ENCODE results near the gene PDAP1. TPM values are rescaled to one million over a fixed set of nuclear protein-coding genes. Genes with fewer than 3 reads are reported as not detected.
A peak's percentile ranks its signal among the peaks of the same experiment; 100 is the strongest.

PDAP1 gene
- total and polyA plus RNA-seq, 9 of the 15 experiments (the other 6 are each of a cell fraction or from before 2014, with no cell fraction given): 10.2 to 315 (median 129) TPM

DNA sequence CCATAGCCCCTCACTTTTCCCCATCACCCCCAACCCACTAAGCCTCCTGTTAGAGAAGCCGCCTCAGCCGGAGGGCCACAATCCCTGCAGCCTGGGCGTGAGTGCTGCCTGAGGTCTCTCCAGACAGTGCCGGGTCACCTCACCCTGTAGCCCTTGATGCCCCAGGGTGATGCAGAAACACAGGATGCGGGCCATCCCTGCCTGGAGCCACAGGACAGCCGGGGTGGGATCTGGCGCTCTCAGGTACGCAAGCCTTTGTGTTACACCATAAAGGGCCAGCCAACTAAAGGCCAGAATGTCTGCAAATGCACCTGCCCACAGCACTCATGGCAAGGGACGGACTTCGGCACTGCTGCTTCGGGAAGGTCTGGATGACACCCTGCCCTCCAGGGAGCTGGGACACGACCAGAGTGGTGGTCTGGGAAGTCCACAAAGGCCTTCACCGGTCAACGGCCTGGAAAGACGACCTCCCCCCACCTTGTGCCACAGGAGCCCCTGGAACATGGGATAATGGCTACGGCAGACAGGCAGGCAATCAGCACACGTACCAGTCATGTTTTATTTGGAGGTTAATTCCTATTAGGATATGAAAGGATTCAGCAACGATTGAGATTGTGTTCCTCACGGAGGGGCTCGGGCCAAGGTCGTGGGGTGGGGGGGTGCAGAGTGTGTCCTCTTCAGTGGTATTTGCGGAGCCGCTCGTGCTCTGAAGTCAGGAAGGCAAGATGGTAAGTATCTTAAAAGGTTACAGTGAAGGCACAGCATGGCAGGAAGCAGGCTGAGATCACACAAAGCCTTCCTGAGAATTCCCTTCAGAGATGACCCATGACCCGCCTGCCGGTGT lies 49.5 kb upstream of the PDAP1 start:
- H3K79me2 ChIP-seq (ENCODE audit: control insufficient read depth, insufficient read depth, low read length): peaks cover 60% of the 10 kb centered on the region
- DNase-seq (ENCODE audit: extremely low read depth in 1 of 4, low spot score in 3 of 4): no peak
- intact Hi-C loops (cut with micrococcal nuclease) (no loop called here), in situ Hi-C loops (cut with MboI) (no loop called here)
- BruUV-seq (replicated peaks): no TSS peak
- H3K36me3 ChIP-seq (ENCODE audit: control insufficient read depth, insufficient read depth, low read length): peaks cover 98% of the 10 kb centered on the region
- H3K9me3 ChIP-seq (replicated peaks; ENCODE audit: control insufficient read depth, insufficient read depth, low read depth, low read length): no peaks in the 10 kb centered on the region
- H3K27ac ChIP-seq (ENCODE audit: extremely low read depth, low read depth, low read length): no peak overlapping the region
- WGBS (ENCODE audit: insufficient coverage, low coverage, missing lambda C conversion rate): 88% methylated on average over 26 of the region's 26 CpGs
- H3K4me1 ChIP-seq (replicated peaks in 1 of 2; ENCODE audit: control insufficient read depth in 2 of 2, insufficient read depth in 2 of 2, low read length in 2 of 2): peaks cover 2 to 23% of the 10 kb centered on the region in 2 experiments; a peak in 3 of 5 replicates
- H2AFZ ChIP-seq (ENCODE audit: low read depth, low read length): no peak overlapping the region
- no peak for FAIRE-seq
- H3K9me1 ChIP-seq (ENCODE audit: control insufficient read depth, insufficient read depth, low read length): no peaks in the 10 kb centered on the region
- ATAC-seq: peak; percentile 13
- no peaks in the 10 kb centered on the region for H3K27me3 ChIP-seq (ENCODE audit: control insufficient read depth in 2 of 2, insufficient read depth in 2 of 2, low read length in 2 of 2)
- H4K20me1 ChIP-seq (replicated peaks; ENCODE audit: control insufficient read depth, insufficient read depth, low read length): peaks cover 60% of the 10 kb centered on the region
- peak overlapping the region in 1 of 2 experiments; percentile 39; a peak in 1 of 4 replicates for H3K9ac ChIP-seq (ENCODE audit: insufficient read depth in 1 of 2, low read depth in 2 of 2, low read length in 2 of 2)
- ChIA-PET POLR2A (interaction anchor here (0.6 to 2.9 kb wide), 4 partner anchors 7 to 28 kb away, joined by 3 to 28 read pairs (median 6); partner anchors contain the start of genes ATP5MF, CPSF4 and PTCD1), CTCF (ENCODE audit: low intra/inter-chr PET ratio) (no interaction called here)
- H3K4me3 ChIP-seq: no peak overlapping the region
- H3K4me2 ChIP-seq (ENCODE audit: insufficient read depth, low read length): no peak overlapping the region
- TF ChIP-seq SNRNP70 (optimal IDR thresholded peaks at IDR 0.05; ENCODE audit: low read depth, low read length): peak; percentile 10
- TF ChIP-seq KLF13 (tag; IDR thresholded peaks at IDR 0.05; ENCODE audit: borderline replicate concordance, low read depth): no peak
- TF ChIP-seq, protein P1, sequence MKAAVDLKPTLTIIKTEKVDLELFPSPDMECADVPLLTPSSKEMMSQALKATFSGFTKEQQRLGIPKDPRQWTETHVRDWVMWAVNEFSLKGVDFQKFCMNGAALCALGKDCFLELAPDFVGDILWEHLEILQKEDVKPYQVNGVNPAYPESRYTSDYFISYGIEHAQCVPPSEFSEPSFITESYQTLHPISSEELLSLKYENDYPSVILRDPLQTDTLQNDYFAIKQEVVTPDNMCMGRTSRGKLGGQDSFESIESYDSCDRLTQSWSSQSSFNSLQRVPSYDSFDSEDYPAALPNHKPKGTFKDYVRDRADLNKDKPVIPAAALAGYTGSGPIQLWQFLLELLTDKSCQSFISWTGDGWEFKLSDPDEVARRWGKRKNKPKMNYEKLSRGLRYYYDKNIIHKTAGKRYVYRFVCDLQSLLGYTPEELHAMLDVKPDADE (conservative IDR thresholded peaks at IDR 0.05; ENCODE audit: control insufficient read depth, low read depth, low read length): 0 out of 2 replicates have a peak, but pooled peaks have one; percentile 32
- TF ChIP-seq FIP1L1 (IDR thresholded peaks at IDR 0.05; ENCODE audit: low read depth, low read length, poor library complexity, severe bottlenecking): peak; percentile 48
- TF ChIP-seq RBM22 (IDR thresholded peaks at IDR 0.05; ENCODE audit: low read depth, low read length, poor library complexity, severe bottlenecking): peak; percentile 84
- peak; percentile 65 for TF ChIP-seq ZNF740 (CRISPR knock-in tag; IDR thresholded peaks at IDR 0.05)
- TF ChIP-seq ZNF740 (tag; IDR thresholded peaks at IDR 0.05): no peak
- TF ChIP-seq POLR2G (IDR thresholded peaks at IDR 0.05; ENCODE audit: low read depth, low read length): peak; percentile 76
- TF ChIP-seq POLR2AphosphoS5 (IDR thresholded peaks at IDR 0.05; ENCODE audit: control insufficient read depth, insufficient read depth, low read depth, low read length): peak; percentile 70; the same call in 1 of the 2 replicates

Measured in K562 (cell line).